ENCODE results near the gene ATP5MC3. TPM values are rescaled to one million over a fixed set of nuclear protein-coding genes. Genes with fewer than 3 reads are reported as not detected.

Gene ATP5MC3
- total RNA-seq (2013; cell fraction: nucleolus; rRNA removed), result 68.9 and 71.1 TPM in 2 replicates
- 308 and 329 TPM in 2 replicates for total RNA-seq (2014; rRNA removed)
- total RNA-seq (2014; rRNA removed; fragmentation: Illumina TruSeq; extraction: Trizol), result 330 and 378 TPM in 2 replicates
- 424 and 434 TPM in 2 replicates for total RNA-seq (2021)
- polyA plus RNA-seq (2011; ENCODE audit: low read depth), result 261 TPM
- 1,196 and 1,341 TPM in 2 replicates for polyA plus RNA-seq (2011; rRNA removed)
- 686 and 945 TPM in 2 replicates for polyA plus RNA-seq (2011; cell fraction: cytosol; rRNA removed)
- polyA plus RNA-seq (2011; cell fraction: nucleus; rRNA removed), result 343 and 385 TPM in 2 replicates
- polyA plus RNA-seq (2012), result 345 and 392 TPM in 2 replicates
- polyA plus RNA-seq (2014; fragmentation: Illumina TruSeq; extraction: Trizol), result 205 and 334 TPM in 2 replicates
- 100 to 1,000 TPM; 643 to 716 TPM for polyA plus RNA-seq (2014; fragmentation: Nextera tagmentation; extraction: Ambion mirVana)
- 422 and 457 TPM in 2 replicates for polyA plus RNA-seq (2014; rRNA removed)
- 1,000 to 10,000 TPM; 1,121 to 1,181 TPM for polyA plus RNA-seq (2016; fragmentation: Nextera tagmentation; extraction: Ambion mirVana)
- polyA minus RNA-seq (2011; rRNA and poly(A)+ RNA removed), result 333 and 340 TPM in 2 replicates
- polyA minus RNA-seq (2011; cell fraction: cytosol; rRNA and poly(A)+ RNA removed), result 92.2 and 96.0 TPM in 2 replicates
- polyA minus RNA-seq (2011; cell fraction: nucleus; rRNA and poly(A)+ RNA removed), result 64.4 and 91.2 TPM in 2 replicates
- percentile 94 among the genes with signal in this experiment for Bru-seq, nascent RNA
- percentile 97 among the genes with signal in this experiment for BruChase-seq, experiment 1, labeled RNA remaining after a 6-hour chase
- percentile 94 among the genes with signal in this experiment for BruChase-seq, experiment 2, labeled RNA remaining after a 2-hour chase
- long read RNA-seq, experiment 1, full-length matches to known transcripts, result 494 of 508 reads
- long read RNA-seq, experiment 1, partial matches to known transcripts, result 1 of 508 reads
- long read RNA-seq, experiment 1, other reads (novel, unspliced or antisense), result 13 of 508 reads
- long read RNA-seq, experiment 2, full-length matches to known transcripts, result 2,103 of 2,152 reads
- long read RNA-seq, experiment 2, partial matches to known transcripts, result 6 of 2,152 reads
- long read RNA-seq, experiment 2, other reads (novel, unspliced or antisense), result 43 of 2,152 reads

- peaks cover 45% of the 10 kb centered on the region for H3K79me2 ChIP-seq (ENCODE audit: control insufficient read depth, insufficient read depth, low read length)
- H4K20me1 ChIP-seq (ENCODE audit: control insufficient read depth, insufficient read depth), result no peaks in the 10 kb centered on the region
- CTCF ChIA-PET, result no interaction called here
- no peaks in the 10 kb centered on the region; the same call in 2 of the 3 replicates for H3K9me3 ChIP-seq (replicated peaks; ENCODE audit: control insufficient read depth, insufficient read depth, low read length)
- DNase-seq (ENCODE audit: low read depth, low spot score) (peak; percentile 91), ATAC-seq (peak; percentile 93), FAIRE-seq (peak; percentile 88)
- peaks cover 2 to 21% of the 10 kb centered on the region in 2 experiments; a peak in 3 of 4 replicates for H3K36me3 ChIP-seq (ENCODE audit: control insufficient read depth in 2 of 2, insufficient read depth in 2 of 2, low read length in 1 of 2)
- POLR2A ChIA-PET, result interaction anchor here (1.6 to 1.8 kb wide), 2 partner anchors 12 to 15 kb away, joined by 6 to 7 read pairs; partner anchors contain the start of gene ATF2
- H3K27me3 ChIP-seq (replicated peaks in 1 of 2; ENCODE audit: control insufficient read depth in 2 of 2, insufficient read depth in 2 of 2, low read length in 1 of 2), result no peaks in the 10 kb centered on the region
- peak within 1 kb of the TSS; percentile 99 for H2AFZ ChIP-seq (ENCODE audit: control insufficient read depth, low read depth, low read length)
- RAD21 ChIA-PET (ENCODE audit: unreplicated experiment), result interaction anchor here (2.3 kb wide), 1 partner anchor 69 kb away, joined by 5 read pairs; no protein-coding TSS in a partner anchor
- H3K27ac ChIP-seq (ENCODE audit: control insufficient read depth, insufficient read depth), result peak within 1 kb of the TSS; percentile 69
- in situ Hi-C loops (cut with MboI), result no loop called here
- H3K9ac ChIP-seq (ENCODE audit: control insufficient read depth, insufficient read depth, low read length), result peak within 1 kb of the TSS; percentile 80
- SMC1A ChIA-PET (ENCODE audit: uncharacterized antibody, unreplicated experiment), result interaction anchor here (1.1 to 5.3 kb wide), 4 partner anchors 13 to 69 kb away, joined by 3 to 22 read pairs (median 9); partner anchors contain the start of gene ATF2
- intact Hi-C loops (cut with micrococcal nuclease; ENCODE audit: unreplicated experiment), result loop anchor here (1.0 kb wide), 1 partner anchor 13 kb away; the partner anchor contains the start of gene ATF2
- peak within 1 kb of the TSS; percentile 83 for H3K4me3 ChIP-seq
- WGBS (ENCODE audit: insufficient coverage, insufficient replicate concordance, low lambda C conversion rate, missing lambda C conversion rate), result under 1% methylated on average over 52 of the region's 53 CpGs
- peak within 1 kb of the TSS; percentile 92 for H3K4me2 ChIP-seq (ENCODE audit: control insufficient read depth, insufficient read depth)
- no peaks in the 10 kb centered on the region for H3K4me1 ChIP-seq (ENCODE audit: control insufficient read depth, insufficient read depth, low read length)
- BruUV-seq (replicated peaks), result no TSS peak
- TF ChIP-seq ZSCAN29 (IDR thresholded peaks at IDR 0.05), result no peak
- TF ChIP-seq ZBTB4 (CRISPR knock-in tag; IDR thresholded peaks at IDR 0.05), result no peak
- peak; percentile 41; the same call in 1 of the 2 replicates for TF ChIP-seq CBFB (IDR thresholded peaks at IDR 0.05; ENCODE audit: low read depth)
- no peak for TF ChIP-seq ETV6 (conservative IDR thresholded peaks at IDR 0.05 in 1 of 2, IDR thresholded peaks at IDR 0.05 in 1 of 2; ENCODE audit: borderline replicate concordance in 1 of 2, low read depth in 1 of 2)
- peak; percentile 50 for TF ChIP-seq IKZF1 (conservative IDR thresholded peaks at IDR 0.05)
- no peak for TF ChIP-seq NFYB (IDR thresholded peaks at IDR 0.05; ENCODE audit: insufficient read depth, low read depth, low read length)
- peak; percentile 61 for TF ChIP-seq RELB (IDR thresholded peaks at IDR 0.05; ENCODE audit: low read depth)
- TF ChIP-seq KDM1A (IDR thresholded peaks at IDR 0.05; ENCODE audit: borderline replicate concordance), result no peak
- 0 out of 2 replicates have a peak, but pooled peaks have one; percentile 58 for TF ChIP-seq GABPA (IDR thresholded peaks at IDR 0.05; ENCODE audit: low read depth)
- TF ChIP-seq NBN (IDR thresholded peaks at IDR 0.05), result 0 out of 2 replicates have a peak, but pooled peaks have one; percentile 56
- TF ChIP-seq BCL3 (IDR thresholded peaks at IDR 0.05; ENCODE audit: borderline replicate concordance, insufficient read depth, low read depth, low read length, poor library complexity, severe bottlenecking), result no peak
Measured at GRCh38 chr2:175181104-175181876, at the start of gene ATP5MC3. Gene ATP5MC3 (minus strand): TSS chr2:175181710. CDS start chr2:175181393, 317 bp downstream.
